Measurements from ENCODE around the gene ALS2.

DNA sequence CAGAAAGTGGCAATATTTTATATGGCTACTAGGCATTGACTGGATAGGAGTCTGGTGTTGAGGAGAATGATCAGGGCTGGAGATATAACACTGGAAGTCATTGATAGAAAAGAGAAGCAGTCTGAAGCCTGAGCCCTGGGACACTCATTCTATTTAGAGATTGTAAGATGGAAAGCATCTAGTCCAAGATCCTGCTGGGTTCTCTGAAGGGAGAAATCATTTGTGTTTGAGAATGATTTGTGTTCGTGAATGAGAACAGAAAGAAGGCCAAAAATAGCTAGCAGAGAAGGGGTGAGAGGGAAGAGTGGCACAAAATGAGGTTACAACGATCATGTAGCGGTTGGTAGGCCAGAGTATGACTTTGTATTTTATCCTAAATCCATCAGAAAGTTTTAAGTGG, 7.6 kb upstream of the ALS2 start:
- no peak for TF ChIP-seq POLR2A (IDR thresholded peaks at IDR 0.05)
- TF ChIP-seq, protein P1, sequence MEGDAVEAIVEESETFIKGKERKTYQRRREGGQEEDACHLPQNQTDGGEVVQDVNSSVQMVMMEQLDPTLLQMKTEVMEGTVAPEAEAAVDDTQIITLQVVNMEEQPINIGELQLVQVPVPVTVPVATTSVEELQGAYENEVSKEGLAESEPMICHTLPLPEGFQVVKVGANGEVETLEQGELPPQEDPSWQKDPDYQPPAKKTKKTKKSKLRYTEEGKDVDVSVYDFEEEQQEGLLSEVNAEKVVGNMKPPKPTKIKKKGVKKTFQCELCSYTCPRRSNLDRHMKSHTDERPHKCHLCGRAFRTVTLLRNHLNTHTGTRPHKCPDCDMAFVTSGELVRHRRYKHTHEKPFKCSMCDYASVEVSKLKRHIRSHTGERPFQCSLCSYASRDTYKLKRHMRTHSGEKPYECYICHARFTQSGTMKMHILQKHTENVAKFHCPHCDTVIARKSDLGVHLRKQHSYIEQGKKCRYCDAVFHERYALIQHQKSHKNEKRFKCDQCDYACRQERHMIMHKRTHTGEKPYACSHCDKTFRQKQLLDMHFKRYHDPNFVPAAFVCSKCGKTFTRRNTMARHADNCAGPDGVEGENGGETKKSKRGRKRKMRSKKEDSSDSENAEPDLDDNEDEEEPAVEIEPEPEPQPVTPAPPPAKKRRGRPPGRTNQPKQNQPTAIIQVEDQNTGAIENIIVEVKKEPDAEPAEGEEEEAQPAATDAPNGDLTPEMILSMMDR (IDR thresholded peaks at IDR 0.05) = no peak
- TF ChIP-seq EP300 (IDR thresholded peaks at IDR 0.05) = no peak

Measured in stomach (tissue), 4 donors.